ENCODE data around the gene C20orf144. TPM values are rescaled to one million over a fixed set of nuclear protein-coding genes. Genes with fewer than 3 reads are reported as not detected.

Gene C20orf144
- total RNA-seq, 4 donors from 2014 or later, result not detected

- DNase-seq, result no peak
- Histone ChIP-seq H3K27ac (no peak overlapping the region), H3K4me1 (peaks cover 0 to 8% of the 10 kb centered on the region in 2 donors), H3K27me3 (no peaks in the 10 kb centered on the region), H3K4me3 (no peak overlapping the region), H3K36me3 (no peaks in the 10 kb centered on the region), H3K9me3 (no peaks in the 10 kb centered on the region)
- TF ChIP-seq CTCF (IDR thresholded peaks at IDR 0.05) (no peak), POLR2A (IDR thresholded peaks at IDR 0.05) (no peak)
- intact Hi-C loops (cut with DNase I; ENCODE audit: low total_unique reads), result no loop called here
Observed at GRCh38 chr20:33687370-33687915, 25.3 kb downstream of the C20orf144 start.

- Histone ChIP-seq H3K9me3 (no peaks in the 10 kb centered on the region), H3K4me3 (no peak overlapping the region), H3K27me3 (no peaks in the 10 kb centered on the region), H3K4me1 (peaks cover 0 to 8% of the 10 kb centered on the region in 2 donors), H3K36me3 (no peaks in the 10 kb centered on the region), H3K27ac (no peak overlapping the region)
- intact Hi-C loops (cut with DNase I; ENCODE audit: low total_unique reads), result no loop called here
- DNase-seq, result no peak
- TF ChIP-seq CTCF (IDR thresholded peaks at IDR 0.05) (no peak), POLR2A (IDR thresholded peaks at IDR 0.05) (no peak)
Observed at GRCh38 chr20:33687993-33688937, 26.1 kb downstream of the C20orf144 start.

- H3K27ac ChIP-seq, result no peak overlapping the region
- intact Hi-C loops (cut with DNase I; ENCODE audit: low total_unique reads), result no loop called here
- H3K4me3 ChIP-seq, result no peak overlapping the region
- H3K4me1 ChIP-seq, result peaks cover 0 to 8% of the 10 kb centered on the region in 2 donors
- no peak for TF ChIP-seq CTCF (IDR thresholded peaks at IDR 0.05)
- no peak for TF ChIP-seq POLR2A (IDR thresholded peaks at IDR 0.05)
- no peak for DNase-seq
- H3K36me3 ChIP-seq, result no peaks in the 10 kb centered on the region
- no peaks in the 10 kb centered on the region for H3K9me3 ChIP-seq
- H3K27me3 ChIP-seq, result no peaks in the 10 kb centered on the region
Observed at GRCh38 chr20:33688938-33689424, 26.9 kb downstream of the C20orf144 start.

- H3K4me3 ChIP-seq, result no peak overlapping the region
- no peaks in the 10 kb centered on the region for H3K36me3 ChIP-seq
- no peaks in the 10 kb centered on the region for H3K9me3 ChIP-seq
- no peak for TF ChIP-seq POLR2A (IDR thresholded peaks at IDR 0.05)
- no peak for TF ChIP-seq CTCF (IDR thresholded peaks at IDR 0.05)
- no peaks in the 10 kb centered on the region for H3K27me3 ChIP-seq
- DNase-seq, result no peak
- intact Hi-C loops (cut with DNase I; ENCODE audit: low total_unique reads), result no loop called here
- no peak overlapping the region for H3K27ac ChIP-seq
- H3K4me1 ChIP-seq, result peaks cover 0 to 8% of the 10 kb centered on the region in 2 donors
Observed at GRCh38 chr20:33689493-33689892, 27.4 kb downstream of the C20orf144 start.

GRCh38 chr20:33689973-33690372, 27.8 kb downstream of the C20orf144 start:
- Histone ChIP-seq H3K27me3 (no peaks in the 10 kb centered on the region), H3K9me3 (no peaks in the 10 kb centered on the region), H3K4me3 (no peak overlapping the region), H3K36me3 (no peaks in the 10 kb centered on the region), H3K4me1 (peaks cover 0 to 8% of the 10 kb centered on the region in 2 donors), H3K27ac (no peak overlapping the region)
- DNase-seq, result no peak
- intact Hi-C loops (cut with DNase I; ENCODE audit: low total_unique reads), result no loop called here
- TF ChIP-seq POLR2A (IDR thresholded peaks at IDR 0.05) (no peak), CTCF (IDR thresholded peaks at IDR 0.05) (no peak)

Data from uterus (tissue), 4 donors.